GM12892 (cell line): ENCODE data around the gene MYO3B.

Experiments
- DNase-seq: peaks from one replicate; pipeline ENCODE4 v3.0.0; 2011; ENCODE audit not compliant: insufficient read length
- FAIRE-seq: peaks from 2 replicates; lab custom pipeline; 2011; peaks lifted over from hg19 to GRCh38; lab: Jason Lieb, UNC
- POLR2A ChIP-seq: IDR thresholded peaks from 2 replicates; pipeline ENCODE4 v1.6.1; 2011; ENCODE audit warnings: low read depth, low read length, control low read depth
- POLR2AphosphoS5 ChIP-seq: IDR thresholded peaks from 2 replicates; pipeline ENCODE4 v1.6.1; 2011; ENCODE audit warnings: low read depth, low read length, control low read depth
- TAF1 ChIP-seq: IDR thresholded peaks from 2 replicates; pipeline ENCODE4 v1.6.1; 2011; ENCODE audit warnings: low read depth, mild to moderate bottlenecking, control low read depth, low read length, borderline replicate concordance

The MYO3B gene

GRCh38 chr2:170375192-170375591, 197.2 kb downstream of the MYO3B start:
- no peak for DNase-seq

DNA sequence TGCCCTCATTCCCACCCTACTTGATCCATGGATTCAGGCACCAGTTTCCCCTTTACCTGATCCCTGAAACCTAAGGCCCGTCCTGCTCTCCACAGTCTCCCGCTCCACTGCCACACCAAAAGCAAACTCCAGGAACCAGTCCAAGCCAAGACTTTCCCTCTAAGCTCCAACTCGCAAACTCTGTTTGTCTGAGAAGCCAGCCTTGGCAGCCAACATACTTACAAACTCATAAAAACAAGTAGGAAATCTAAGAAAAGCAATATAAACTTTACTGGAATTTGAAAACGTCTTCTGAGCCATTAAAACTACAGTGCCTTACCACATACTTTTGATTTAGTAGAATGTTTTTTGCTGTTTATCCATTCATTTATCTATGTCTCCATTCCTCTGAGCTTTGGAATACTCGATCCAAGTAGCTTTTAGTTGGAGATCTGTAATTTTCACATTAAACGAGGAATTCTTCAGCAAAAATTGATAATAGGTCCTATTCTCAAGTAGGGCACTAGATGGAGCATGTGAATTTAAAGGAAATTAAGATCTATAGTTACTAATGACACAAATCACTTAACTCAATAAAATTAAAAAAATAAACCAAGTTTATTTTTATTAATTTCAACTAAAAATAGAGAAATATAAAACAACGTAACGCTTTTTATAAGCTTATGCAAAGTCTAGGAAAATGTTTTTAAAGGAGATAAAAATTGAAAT, 199.7 kb downstream of the MYO3B start:
- TF ChIP-seq POLR2A (no peak), TAF1 (no peak), POLR2AphosphoS5 (no peak)
- FAIRE-seq, result no peak
- DNase-seq, result no peak

More at GRCh38 chr2:170375192-170375591, 197.2 kb downstream of the MYO3B start:
- TF ChIP-seq POLR2A (no peak), TAF1 (no peak), POLR2AphosphoS5 (no peak)
- no peak for FAIRE-seq

DNA sequence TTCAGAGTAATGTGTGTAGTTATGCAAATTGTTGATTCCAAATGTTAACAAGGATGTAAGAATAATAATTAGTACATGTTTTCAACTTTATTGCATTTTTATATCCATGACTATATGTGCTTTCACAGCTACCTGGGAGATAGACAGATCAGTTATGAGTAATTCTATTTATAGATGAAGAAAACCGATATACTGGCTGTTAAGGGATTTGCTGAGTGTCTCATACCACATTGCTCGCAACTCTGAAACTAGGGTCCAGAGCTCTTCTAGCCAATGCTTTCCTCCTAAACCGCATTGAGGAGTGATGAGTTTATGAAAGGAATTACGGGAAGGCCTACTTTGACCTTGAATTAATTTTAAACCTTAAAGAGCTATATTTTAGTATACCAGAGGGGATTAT, 202.3 kb downstream of the MYO3B start:
- FAIRE-seq (no peak), DNase-seq (no peak)
- TF ChIP-seq POLR2A, result no peak
- TF ChIP-seq POLR2AphosphoS5, result no peak
- TF ChIP-seq TAF1, result no peak

DNA sequence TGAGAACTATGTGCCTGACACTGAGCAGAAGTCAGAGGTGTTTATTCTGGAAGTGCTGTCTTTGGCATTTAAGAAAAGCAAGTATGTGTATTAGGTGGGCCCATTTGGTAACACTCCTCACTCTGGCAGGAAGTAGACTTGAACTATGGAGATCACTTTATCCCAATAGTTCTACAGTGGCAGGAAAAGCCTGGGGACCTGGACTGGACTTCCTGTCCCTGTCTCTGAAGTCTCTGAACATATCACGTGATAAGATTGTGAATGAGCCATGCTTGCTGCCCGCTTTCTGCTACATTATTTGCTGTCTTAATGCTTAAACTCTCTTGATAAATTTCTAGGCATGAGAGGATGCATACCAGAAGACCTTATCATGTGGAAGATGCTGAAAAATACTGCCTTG, 203.7 kb downstream of the MYO3B start:
- DNase-seq, result no peak
- TF ChIP-seq TAF1 (no peak), POLR2A (no peak), POLR2AphosphoS5 (no peak)
- no peak for FAIRE-seq

DNA sequence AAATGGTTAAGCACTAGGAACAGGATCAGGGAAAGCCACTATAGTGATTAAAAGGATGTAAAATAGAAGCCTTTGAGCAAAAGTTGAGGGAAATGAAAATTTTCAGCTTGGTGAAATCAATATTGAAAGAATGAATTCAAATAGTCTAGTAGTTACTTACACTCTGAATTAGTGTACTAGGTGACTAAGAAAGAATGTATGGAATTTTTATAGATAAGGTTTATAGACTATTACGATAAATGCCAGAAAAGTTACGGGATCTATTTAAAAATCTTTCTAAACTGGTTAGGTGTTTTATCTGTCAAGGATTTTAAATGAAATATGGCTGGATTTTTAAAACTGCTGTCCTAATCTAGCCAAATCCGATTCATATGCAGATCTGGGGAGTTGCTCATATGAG, 208.6 kb downstream of the MYO3B start:
- DNase-seq (no peak), FAIRE-seq (no peak)
- TF ChIP-seq POLR2AphosphoS5 (no peak), POLR2A (no peak), TAF1 (no peak)

DNA sequence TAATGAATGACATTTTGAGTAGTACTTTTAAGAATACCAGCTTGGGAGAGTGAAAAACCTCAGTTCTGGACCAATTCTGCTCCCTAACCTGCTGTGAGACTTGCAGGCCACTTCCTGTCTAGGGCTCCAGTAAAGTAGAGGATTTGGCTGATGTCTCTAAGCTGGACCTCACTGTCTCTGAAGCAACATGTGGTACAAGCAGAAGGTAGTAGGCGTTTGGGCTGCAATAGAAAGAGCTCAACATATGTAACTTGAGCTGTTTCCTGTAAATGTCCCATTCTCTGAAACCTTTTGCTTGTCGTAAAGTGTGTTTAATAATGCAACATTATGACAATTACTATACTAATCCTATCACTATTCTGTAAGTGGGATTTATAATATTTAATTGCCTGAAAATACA, 213.1 kb downstream of the MYO3B start:
- no peak for FAIRE-seq
- DNase-seq, result no peak
- TF ChIP-seq TAF1, result no peak
- no peak for TF ChIP-seq POLR2A

GRCh38 chr2:170391697-170392096, 213.8 kb downstream of the MYO3B start:
- peak; percentile 17 for FAIRE-seq
- TF ChIP-seq TAF1, result no peak
- TF ChIP-seq POLR2A, result no peak
- TF ChIP-seq POLR2AphosphoS5, result no peak
- DNase-seq, result no peak

DNA sequence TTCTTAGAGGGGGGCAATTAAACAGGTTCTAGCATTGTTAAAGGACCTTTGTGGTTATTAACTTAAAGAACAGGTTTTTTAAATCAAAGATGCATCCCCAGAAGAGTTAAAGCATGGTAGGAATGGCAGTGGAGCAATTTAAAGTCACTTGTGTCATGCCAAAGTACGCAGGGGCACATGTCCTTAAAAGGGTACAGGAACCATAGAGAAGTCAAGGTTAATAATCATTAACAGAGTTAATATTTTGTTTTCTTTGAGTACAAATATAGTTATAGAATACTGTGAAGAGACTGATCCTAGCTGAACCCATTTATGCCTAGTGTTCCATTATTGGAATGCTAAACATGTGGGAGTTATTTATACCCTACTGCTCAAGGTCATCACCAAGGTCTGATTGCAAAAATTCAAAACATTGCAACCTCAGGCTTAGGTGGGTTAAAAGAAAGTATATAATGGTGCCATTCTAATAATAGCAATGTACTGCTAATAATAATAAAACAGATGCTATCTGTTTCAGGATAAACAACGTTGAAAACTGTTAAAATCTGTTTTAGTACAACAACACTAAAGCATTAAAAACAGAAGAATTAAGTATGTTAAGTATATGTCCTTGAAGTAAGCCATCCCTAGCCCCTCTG, 216.0 kb downstream of the MYO3B start:
- FAIRE-seq (no peak), DNase-seq (no peak)
- no peak for TF ChIP-seq TAF1
- no peak for TF ChIP-seq POLR2A
- no peak for TF ChIP-seq POLR2AphosphoS5

DNA sequence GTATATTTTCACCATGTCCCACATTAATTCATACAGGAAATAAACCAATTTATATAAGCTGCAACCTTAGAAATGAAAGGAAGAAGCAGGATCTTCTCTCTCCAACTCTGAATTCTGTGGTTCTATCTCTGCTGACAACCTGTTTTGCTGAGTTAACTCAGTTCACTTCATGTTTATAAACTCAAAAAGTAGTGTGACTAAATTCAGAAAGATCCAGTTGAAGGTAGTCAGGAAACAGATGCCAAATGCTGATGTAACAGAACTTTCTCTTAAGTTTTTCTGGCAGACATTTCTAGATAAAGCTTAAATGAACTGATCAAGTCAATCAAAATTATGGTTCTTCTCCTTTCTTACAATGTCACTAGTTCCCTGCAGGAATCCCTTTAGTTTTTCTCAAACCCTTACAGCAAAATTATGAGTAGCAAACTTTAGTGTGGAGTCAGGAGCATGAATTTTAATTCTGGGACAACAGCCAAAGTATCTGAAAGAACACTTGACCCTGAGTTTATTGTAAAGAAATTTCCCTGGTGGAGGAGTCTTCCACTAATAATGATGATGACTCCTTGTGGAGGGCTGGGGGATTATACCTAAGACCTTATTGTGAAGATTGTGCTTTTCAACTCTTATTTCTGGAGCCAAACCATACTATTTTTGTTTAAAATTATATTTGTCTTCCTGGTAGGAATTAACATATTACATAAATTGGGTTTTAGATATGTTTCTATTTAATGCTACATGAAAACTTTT, 216.9 kb downstream of the MYO3B start:
- TF ChIP-seq POLR2A, result no peak
- no peak for TF ChIP-seq TAF1
- no peak for TF ChIP-seq POLR2AphosphoS5
- DNase-seq, result no peak
- no peak for FAIRE-seq

- peak; percentile 48 for FAIRE-seq
- no peak for DNase-seq
- TF ChIP-seq POLR2A (no peak), POLR2AphosphoS5 (no peak), TAF1 (no peak)
Observed at GRCh38 chr2:170396799-170397459, 219.0 kb downstream of the MYO3B start.

DNA sequence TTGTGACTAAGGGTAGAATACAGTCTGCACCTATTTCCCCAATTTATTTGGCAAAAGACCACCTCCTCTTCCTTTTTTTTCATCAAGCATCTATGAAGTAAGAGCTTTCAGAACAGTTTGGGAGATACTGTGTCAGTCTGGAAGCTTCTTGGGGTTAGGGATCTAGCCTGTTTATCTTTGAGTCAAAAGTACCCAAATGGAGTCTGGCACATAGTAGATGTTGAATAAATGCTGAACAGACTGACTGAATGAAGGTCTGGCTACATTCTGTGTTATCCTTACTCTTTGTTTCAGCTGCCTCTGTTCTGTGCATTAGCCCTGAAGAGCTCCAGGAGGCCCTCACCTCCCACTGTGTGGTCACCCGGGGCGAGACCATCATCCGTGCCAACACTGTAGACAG, 223.2 kb downstream of the MYO3B start:
- no peak for FAIRE-seq
- no peak for TF ChIP-seq POLR2AphosphoS5
- no peak for TF ChIP-seq TAF1
- no peak for TF ChIP-seq POLR2A

More for the DNA sequence above, 223.2 kb downstream of the MYO3B start:
- DNase-seq, result no peak
